Transverse colon (tissue), 4 donors: ENCODE data around the gene LPCAT1. TPM values are rescaled to one million over a fixed set of nuclear protein-coding genes. Genes with fewer than 3 reads are reported as not detected.

Experiments
- DNase-seq: peaks from one replicate; pipeline ENCODE4 v3.0.0-alpha.2; 2019
- H3K27ac ChIP-seq, 4 donors: fragments of 200-600 bp; sonication (generic); 2 replicates each; pipeline ENCODE4 v1.5.1; 2016 to 2018; ENCODE audit warnings: inconsistent platforms in 4 of 4
- H3K27me3 ChIP-seq: fragments of 200-600 bp; sonication (generic); 2 replicates; pipeline ENCODE4 v1.5.1; 2017; ENCODE audit warnings: inconsistent platforms
- H3K36me3 ChIP-seq, 4 donors: fragments of 200-600 bp; sonication (generic); 2 replicates each; pipeline ENCODE4 v1.5.1; 2017 to 2019; ENCODE audit warnings: inconsistent platforms in 4 of 4
- H3K4me1 ChIP-seq, 4 donors: fragments of 200-600 bp; sonication (generic); 2 replicates each; pipeline ENCODE4 v1.5.1; 2017 to 2020; ENCODE audit warnings: inconsistent platforms in 4 of 4
- H3K4me3 ChIP-seq, 4 donors: fragments of 200-600 bp; sonication (generic); 1 replicate in 1 of 4; 2 replicates in 3 of 4; pipeline versions ENCODE4 v1.5.1 to v1.6.1; 2017 to 2019; ENCODE audit warnings: inconsistent platforms in 4 of 4
- H3K9me3 ChIP-seq, 2 donors: fragments of 200-600 bp; sonication (generic); 2 replicates each; pipeline ENCODE4 v1.5.1; 2017 to 2019; ENCODE audit warnings: inconsistent platforms in 2 of 2
- CTCF ChIP-seq, 5 experiments: fragments of 200-600 bp in 3 of 5; fragments of 450-650 bp in 2 of 5; sonication (generic) in 3 of 5; IDR thresholded peaks; 1 replicate in 2 of 5; 2 replicates in 3 of 5; pipeline ENCODE4 v1.5.1; 2016 to 2017; ENCODE audit warnings: antibody characterized with exemption in 5 of 5, inconsistent platforms in 3 of 5, mild to moderate bottlenecking in 2 of 5, moderate library complexity in 1 of 5
- EP300 ChIP-seq: sonication (generic); formaldehyde crosslinking; IDR thresholded peaks from one replicate; pipeline ENCODE4 v1.6.1; 2017; ENCODE audit warnings: antibody characterized with exemption, low read depth
- POLR2A ChIP-seq: fragments of 450-650 bp; IDR thresholded peaks from one replicate; pipeline ENCODE4 v1.6.1; 2016; ENCODE audit warnings: antibody characterized with exemption, mild to moderate bottlenecking, moderate library complexity
- POLR2AphosphoS5 ChIP-seq, 3 donors: sonication (generic); formaldehyde crosslinking; IDR thresholded peaks; one replicate each; pipeline ENCODE4 v1.6.1; 2016; ENCODE audit warnings: antibody characterized with exemption in 3 of 3
- WGBS, 2 donors: methylation state at CpG; one replicate each; pipeline ENCODE4 v1.1.5; 2018; ENCODE audit warnings: low coverage in 1 of 2; 5-methylcytosine and 5-hydroxymethylcytosine counted together
- in situ Hi-C, 4 donors: fragments of 200-750 bp; cut with MboI; loops; one replicate each; pipeline versions ENCODE4 v1.15.0 to v1.15.1; 2017; ENCODE audit warnings: low sequenced_read_pairs in 3 of 4, low pct_ligation_motif_present in 1 of 4, low pct_unique_long_range_greater_than_20kb in 1 of 4
- intact Hi-C: fragments of 100-400 bp; cut with DNase I; formaldehyde crosslinking; loops from one replicate; pipeline ENCODE4 v1.15.1; 2023; ENCODE audit warnings: low total_unique reads
- total RNA-seq, 4 donors: library from RNA; depleted of rRNA; stranded (reverse); fragments of >200 nt; gene quantifications; one replicate each; pipeline ENCODE4 v1.1.0, GENCODE V29; 2016

LPCAT1 gene
- total RNA-seq, 4 donors from 2014 or later, result 10.0 to 50.5 (median 21.0) TPM

GRCh38 chr5:1503241-1504068 is 20.3 kb downstream of the LPCAT1 start:
- peaks cover 0 to 11% (median 8%) of the 10 kb centered on the region in 4 donors for H3K4me1 ChIP-seq
- no peaks in the 10 kb centered on the region for H3K9me3 ChIP-seq
- H3K36me3 ChIP-seq, result no peaks in the 10 kb centered on the region
- intact Hi-C loops, result no loop called here
- TF ChIP-seq POLR2AphosphoS5 (IDR thresholded peaks at IDR 0.05), result peak in 1 of 3 donors; percentile 10
- no peak for TF ChIP-seq CTCF (IDR thresholded peaks at IDR 0.05)
- peak; percentile 49 for DNase-seq
- peak overlapping the region; percentile 22 to 54 (median 40) for H3K27ac ChIP-seq
- in situ Hi-C loops, result no loop called here
- H3K4me3 ChIP-seq, result no peak overlapping the region
- WGBS, 2 donors, result 65 to 86% methylated on average over 7 to 24 of the region's 24 CpGs
- H3K27me3 ChIP-seq, result no peaks in the 10 kb centered on the region

GRCh38 chr5:1502737-1503120 is 21.0 kb downstream of the LPCAT1 start:
- WGBS, 2 donors, result 82 to 88% methylated on average over 3 to 10 of the region's 10 CpGs
- no peak for DNase-seq
- Histone ChIP-seq H3K4me3 (no peak overlapping the region), H3K27me3 (no peaks in the 10 kb centered on the region), H3K9me3 (no peaks in the 10 kb centered on the region), H3K36me3 (no peaks in the 10 kb centered on the region), H3K27ac (peak overlapping the region in 3 of 4 donors; percentile 22 to 54 (median 41)), H3K4me1 (peaks cover 0 to 11% (median 8%) of the 10 kb centered on the region in 4 donors)
- TF ChIP-seq EP300 (no peak), POLR2A (no peak), CTCF (IDR thresholded peaks at IDR 0.05) (no peak), POLR2AphosphoS5 (IDR thresholded peaks at IDR 0.05) (no peak)
- intact Hi-C loops (no loop called here), in situ Hi-C loops (no loop called here)

GRCh38 chr5:1502046-1502736 is 21.6 kb downstream of the LPCAT1 start:
- 79% methylated on average over 23 of the region's 23 CpGs; no CpG with 5 or more reads in 1 of the 2 donors for WGBS, 2 donors
- DNase-seq, result peak; percentile 41
- intact Hi-C loops, result no loop called here
- Histone ChIP-seq H3K27me3 (no peaks in the 10 kb centered on the region), H3K36me3 (no peaks in the 10 kb centered on the region), H3K4me3 (no peak overlapping the region), H3K27ac (no peak overlapping the region), H3K4me1 (peaks cover 0 to 13% (median 9%) of the 10 kb centered on the region in 4 donors), H3K9me3 (no peaks in the 10 kb centered on the region)
- TF ChIP-seq CTCF (IDR thresholded peaks at IDR 0.05), result no peak
- no peak for TF ChIP-seq EP300
- no peak for TF ChIP-seq POLR2A
- no peak for TF ChIP-seq POLR2AphosphoS5 (IDR thresholded peaks at IDR 0.05)
- in situ Hi-C loops, result no loop called here

- DNase-seq, result no peak
- H3K4me3 ChIP-seq, result no peak overlapping the region
- H3K36me3 ChIP-seq, result no peaks in the 10 kb centered on the region
- in situ Hi-C loops (no loop called here), intact Hi-C loops (no loop called here)
- TF ChIP-seq POLR2A (no peak), EP300 (no peak), POLR2AphosphoS5 (IDR thresholded peaks at IDR 0.05) (no peak), CTCF (IDR thresholded peaks at IDR 0.05) (no peak)
- 92% methylated on average over 24 of the region's 28 CpGs; no CpG with 5 or more reads in 1 of the 2 donors for WGBS, 2 donors
- H3K4me1 ChIP-seq, result peaks cover 0 to 20% (median 10%) of the 10 kb centered on the region in 4 donors
- no peaks in the 10 kb centered on the region for H3K9me3 ChIP-seq
- H3K27me3 ChIP-seq, result no peaks in the 10 kb centered on the region
- no peak overlapping the region for H3K27ac ChIP-seq
Observed at GRCh38 chr5:1501372-1502045, 22.3 kb downstream of the LPCAT1 start.
